GM23338 (cell line): ENCODE results near the gene NID2. TPM values are rescaled to one million over a fixed set of nuclear protein-coding genes. Genes with fewer than 3 reads are reported as not detected.

Experiments
- ATAC-seq: fragments of 200-7000 bp; cut with Tn5 transposase; 3 replicates; pipeline ENCODE4 v1.9.1; 2020
- DNase-seq: peaks from one replicate; pipeline ENCODE4 v3.0.0-alpha.2; 2015; ENCODE audit warnings: low spot score
- H2AFZ ChIP-seq: fragments of 200-600 bp; sonication (generic); 2 replicates; pipeline ENCODE4 v1.8.0; 2016; ENCODE audit warnings: antibody characterized with exemption, mild to moderate bottlenecking, moderate library complexity
- H3F3A ChIP-seq: fragments of 200-600 bp; sonication (generic); replicated peaks from 2 replicates; pipeline ENCODE4 v1.8.0; 2017; ENCODE audit warnings: antibody characterized with exemption, mixed run types, low read depth
- H3K27ac ChIP-seq: fragments of 200-600 bp; sonication (generic); 2 replicates; pipeline ENCODE4 v1.6.1; 2016; ENCODE audit warnings: low read depth
- H3K27me3 ChIP-seq: fragments of 200-600 bp; sonication (generic); 2 replicates; pipeline ENCODE4 v1.8.0; 2016; ENCODE audit warnings: mild to moderate bottlenecking, mixed run types, moderate library complexity; ENCODE audit not compliant: insufficient read depth
- H3K36me3 ChIP-seq: fragments of 200-600 bp; sonication (generic); 2 replicates; pipeline ENCODE4 v1.8.0; 2016; ENCODE audit warnings: mild to moderate bottlenecking; ENCODE audit not compliant: insufficient read depth
- H3K4me1 ChIP-seq: fragments of 200-600 bp; sonication (generic); 2 replicates; pipeline ENCODE4 v1.8.0; 2016; ENCODE audit warnings: mild to moderate bottlenecking, moderate library complexity; ENCODE audit not compliant: insufficient read depth
- H3K4me2 ChIP-seq: fragments of 200-600 bp; sonication (generic); 2 replicates; pipeline ENCODE4 v1.7.1; 2017; ENCODE audit warnings: mixed run types
- H3K4me3 ChIP-seq: fragments of 200-600 bp; sonication (generic); 2 replicates; pipeline ENCODE4 v1.6.1; 2016; ENCODE audit warnings: mixed run types
- H3K79me2 ChIP-seq: fragments of 200-600 bp; sonication (generic); replicated peaks from 2 replicates; pipeline ENCODE4 v1.8.0; 2017; ENCODE audit warnings: mild to moderate bottlenecking; ENCODE audit not compliant: insufficient read depth
- H3K9me2 ChIP-seq: fragments of 200-600 bp; sonication (generic); 2 replicates; pipeline ENCODE4 v1.8.0; 2017; ENCODE audit not compliant: insufficient read depth
- H4K20me1 ChIP-seq: fragments of 200-600 bp; sonication (generic); replicated peaks from 2 replicates; pipeline ENCODE4 v1.8.0; 2017; ENCODE audit warnings: mild to moderate bottlenecking; ENCODE audit not compliant: insufficient read depth
- H3K27ac Mint-ChIP-seq: 2 replicates; pipeline ENCODE4 v1.8.0; 2020; ENCODE audit warnings: inconsistent platforms, mild to moderate bottlenecking, moderate library complexity, mixed read lengths
- H3K27me3 Mint-ChIP-seq: 3 replicates; pipeline ENCODE4 v1.8.0; 2022; ENCODE audit warnings: low read depth, mild to moderate bottlenecking, moderate library complexity, mixed read lengths, inconsistent platforms; ENCODE audit not compliant: insufficient read depth, poor library complexity
- H3K36me3 Mint-ChIP-seq: 3 replicates; pipeline ENCODE4 v1.8.0; 2021; ENCODE audit warnings: low read depth, mild to moderate bottlenecking, inconsistent platforms, moderate library complexity, mixed read lengths
- H3K4me1 Mint-ChIP-seq: 3 replicates; pipeline ENCODE4 v1.8.0; 2020; ENCODE audit warnings: mild to moderate bottlenecking, inconsistent platforms, mixed read lengths
- H3K4me3 Mint-ChIP-seq: 3 replicates; pipeline ENCODE4 v1.8.0; 2021; ENCODE audit warnings: moderate library complexity, mild to moderate bottlenecking, inconsistent platforms, mixed read lengths
- H3K9me3 Mint-ChIP-seq: 3 replicates; pipeline ENCODE4 v1.8.0; 2020; ENCODE audit warnings: moderate library complexity, mild to moderate bottlenecking, inconsistent platforms, mixed read lengths
- EZH2phosphoT487 ChIP-seq: fragments of 200-600 bp; sonication (generic); IDR thresholded peaks from one replicate; pipeline ENCODE4 v1.8.1; 2018; ENCODE audit warnings: antibody characterized with exemption; ENCODE audit not compliant: unreplicated experiment
- STAT1 ChIP-seq: IDR thresholded peaks from one replicate; pipeline ENCODE4 v1.6.1; 2016; ENCODE audit warnings: antibody characterized with exemption; ENCODE audit not compliant: unreplicated experiment
- ZNF462 ChIP-seq: fragments of 250-450 bp; sonication (Bioruptor Pico); IDR thresholded peaks from 2 replicates; pipeline ENCODE4 v1.5.0; 2020; ENCODE audit warnings: mild to moderate bottlenecking, moderate library complexity
- polyA plus RNA-seq: library from polyadenylated mRNA; unstranded; fragments of >200 nt; fragmentation: Nextera tagmentation; extraction: Ambion mirVana; gene quantifications from 2 replicates; pipeline ENCODE4 v1.2.1, GENCODE V29; 2016
- total RNA-seq: library from RNA; depleted of rRNA; stranded (reverse); fragments of >200 nt; shearing (Covaris generic); gene quantifications from 2 replicates; pipeline ENCODE4 v1.2.3, GENCODE V29; 2014
- TF ChIP-seq, protein P1 (sequence below), 2 experiments: fragments of 200-600 bp in 1 of 2; sonication (generic) in 1 of 2; conservative IDR thresholded peaks; 2 replicates each; pipeline versions ENCODE4 v1.5.1 to v1.6.1; 2016 to 2017; ENCODE audit warnings: antibody characterized with exemption in 2 of 2, low read depth in 2 of 2, mild to moderate bottlenecking in 2 of 2, moderate library complexity in 1 of 2

The NID2 gene
- total and polyA plus RNA-seq, 2 experiments from 2014 or later, result 4.3 to 10.4 TPM

DNA sequence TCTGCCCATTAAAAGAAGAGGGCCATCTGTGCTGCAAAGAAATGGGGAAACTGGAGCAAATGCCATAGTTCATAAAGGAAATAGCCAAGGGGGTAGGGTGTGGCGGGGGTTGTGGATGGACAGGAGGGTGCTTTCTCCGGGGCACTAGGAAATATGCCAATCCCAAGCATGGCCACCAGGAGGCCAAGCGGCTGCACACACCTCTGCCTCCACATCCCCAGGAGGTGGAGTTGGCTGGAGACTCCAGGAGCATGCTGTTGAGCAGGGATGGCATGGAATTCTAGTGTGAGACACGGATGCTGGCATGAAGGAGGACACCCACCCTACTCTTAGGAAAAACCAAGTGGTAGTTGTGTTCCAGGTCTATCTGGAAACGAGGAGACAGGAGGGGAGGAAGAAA, 25.2 kb downstream of the NID2 start:
- H3K4me3 ChIP-seq, result no peak overlapping the region
- H3F3A ChIP-seq, result no peaks in the 10 kb centered on the region
- ATAC-seq (peak; percentile 97), DNase-seq (peak; percentile 75)
- Mint-ChIP-seq H3K4me3 (no peak overlapping the region), H3K4me1 (peaks cover 6% of the 10 kb centered on the region), H3K27ac (no peak overlapping the region), H3K9me3 (no peaks in the 10 kb centered on the region; the same call in 2 of the 3 replicates), H3K36me3 (no peaks in the 10 kb centered on the region), H3K27me3 (peaks cover 1% of the 10 kb centered on the region)
- H3K27ac ChIP-seq, result no peak overlapping the region
- no peaks in the 10 kb centered on the region for H3K27me3 ChIP-seq
- H4K20me1 ChIP-seq, result no peaks in the 10 kb centered on the region
- TF ChIP-seq, protein P1, sequence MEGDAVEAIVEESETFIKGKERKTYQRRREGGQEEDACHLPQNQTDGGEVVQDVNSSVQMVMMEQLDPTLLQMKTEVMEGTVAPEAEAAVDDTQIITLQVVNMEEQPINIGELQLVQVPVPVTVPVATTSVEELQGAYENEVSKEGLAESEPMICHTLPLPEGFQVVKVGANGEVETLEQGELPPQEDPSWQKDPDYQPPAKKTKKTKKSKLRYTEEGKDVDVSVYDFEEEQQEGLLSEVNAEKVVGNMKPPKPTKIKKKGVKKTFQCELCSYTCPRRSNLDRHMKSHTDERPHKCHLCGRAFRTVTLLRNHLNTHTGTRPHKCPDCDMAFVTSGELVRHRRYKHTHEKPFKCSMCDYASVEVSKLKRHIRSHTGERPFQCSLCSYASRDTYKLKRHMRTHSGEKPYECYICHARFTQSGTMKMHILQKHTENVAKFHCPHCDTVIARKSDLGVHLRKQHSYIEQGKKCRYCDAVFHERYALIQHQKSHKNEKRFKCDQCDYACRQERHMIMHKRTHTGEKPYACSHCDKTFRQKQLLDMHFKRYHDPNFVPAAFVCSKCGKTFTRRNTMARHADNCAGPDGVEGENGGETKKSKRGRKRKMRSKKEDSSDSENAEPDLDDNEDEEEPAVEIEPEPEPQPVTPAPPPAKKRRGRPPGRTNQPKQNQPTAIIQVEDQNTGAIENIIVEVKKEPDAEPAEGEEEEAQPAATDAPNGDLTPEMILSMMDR (conservative IDR thresholded peaks at IDR 0.05; ENCODE audit: low read depth in 2 of 2), result peak; percentile 68 to 81
- peak; percentile 24; the same call in 1 of the 2 replicates for TF ChIP-seq ZNF462
- no peak for TF ChIP-seq EZH2phosphoT487
- TF ChIP-seq STAT1, result no peak
- no peaks in the 10 kb centered on the region for H3K79me2 ChIP-seq
- H3K36me3 ChIP-seq, result no peaks in the 10 kb centered on the region
- no peaks in the 10 kb centered on the region for H3K4me1 ChIP-seq
- H3K4me2 ChIP-seq, result no peak overlapping the region
- H2AFZ ChIP-seq, result no peak overlapping the region
- H3K9me2 ChIP-seq, result no peaks in the 10 kb centered on the region
